Esophagus squamous epithelium (tissue), 5 donors: Measurements from ENCODE around the gene ERBB3. TPM values are rescaled to one million over a fixed set of nuclear protein-coding genes. Genes with fewer than 3 reads are reported as not detected.

Experiments used
- DNase-seq: peaks from one replicate; lab custom pipeline; 2025; lab: John Stamatoyannopoulos, UW
- H3K27ac ChIP-seq, 4 donors: fragments of 200-600 bp; sonication (generic); one replicate each; pipeline ENCODE4 v1.5.1; 2016 to 2019; ENCODE audit warnings: mild to moderate bottlenecking in 1 of 4
- H3K27me3 ChIP-seq, 4 donors: fragments of 200-600 bp; sonication (generic); 1 replicate in 3 of 4; 2 replicates in 1 of 4; pipeline versions ENCODE4 v1.5.1 to v1.6.0; 2017 to 2021; ENCODE audit warnings: antibody characterized with exemption in 1 of 4
- H3K36me3 ChIP-seq, 3 donors: fragments of 200-600 bp; sonication (generic); one replicate each; pipeline ENCODE4 v1.5.1; 2016 to 2019
- H3K4me1 ChIP-seq, 3 donors: fragments of 200-600 bp; sonication (generic); one replicate each; pipeline ENCODE4 v1.5.1; 2017 to 2019
- H3K4me3 ChIP-seq, 4 donors: fragments of 200-600 bp; sonication (generic); 1 replicate in 3 of 4; 2 replicates in 1 of 4; pipeline ENCODE4 v1.5.1; 2016 to 2019; ENCODE audit warnings: mild to moderate bottlenecking in 2 of 4, moderate library complexity in 1 of 4
- H3K9me3 ChIP-seq, 3 donors: fragments of 200-600 bp; sonication (generic); one replicate each; pipeline ENCODE4 v1.5.1; 2016 to 2019
- POLR2A ChIP-seq, 4 donors: fragments of 450-650 bp; IDR thresholded peaks; one replicate each; pipeline ENCODE4 v1.6.1; 2017; ENCODE audit warnings: antibody characterized with exemption in 4 of 4, mild to moderate bottlenecking in 4 of 4, moderate library complexity in 3 of 4
- WGBS, 2 donors: methylation state at CpG; one replicate each; pipeline ENCODE4 v1.1.5; 2018; 5-methylcytosine and 5-hydroxymethylcytosine counted together
- intact Hi-C: fragments of 100-400 bp; cut with DNase I; formaldehyde crosslinking; loops from one replicate; pipeline ENCODE4 v1.15.0; 2022
- total RNA-seq, 4 donors: library from RNA; depleted of rRNA; stranded (reverse); fragments of >200 nt; gene quantifications; one replicate each; pipeline ENCODE4 v1.1.0, GENCODE V29; 2016
- TF ChIP-seq, protein P1 (sequence below), 6 experiments: fragments of 450-650 bp in 4 of 6; fragments of 200-600 bp in 2 of 6; sonication (generic) in 2 of 6; IDR thresholded peaks; one replicate each; pipeline ENCODE4 v1.5.1; 2016 to 2019; ENCODE audit warnings: antibody characterized with exemption in 6 of 6, mild to moderate bottlenecking in 4 of 6, moderate library complexity in 4 of 6
- donor health status: DM: yes; HTN: yes; CAD: no.

ERBB3 gene
- total RNA-seq, 4 donors from 2014 or later, result 36.0 to 125 (median 82.8) TPM

- peaks cover 22 to 65% (median 26%) of the 10 kb centered on the region in 3 donors for H3K36me3 ChIP-seq
- DNase-seq, result no peak
- H3K4me3 ChIP-seq, result no peak overlapping the region
- TF ChIP-seq, protein P1, sequence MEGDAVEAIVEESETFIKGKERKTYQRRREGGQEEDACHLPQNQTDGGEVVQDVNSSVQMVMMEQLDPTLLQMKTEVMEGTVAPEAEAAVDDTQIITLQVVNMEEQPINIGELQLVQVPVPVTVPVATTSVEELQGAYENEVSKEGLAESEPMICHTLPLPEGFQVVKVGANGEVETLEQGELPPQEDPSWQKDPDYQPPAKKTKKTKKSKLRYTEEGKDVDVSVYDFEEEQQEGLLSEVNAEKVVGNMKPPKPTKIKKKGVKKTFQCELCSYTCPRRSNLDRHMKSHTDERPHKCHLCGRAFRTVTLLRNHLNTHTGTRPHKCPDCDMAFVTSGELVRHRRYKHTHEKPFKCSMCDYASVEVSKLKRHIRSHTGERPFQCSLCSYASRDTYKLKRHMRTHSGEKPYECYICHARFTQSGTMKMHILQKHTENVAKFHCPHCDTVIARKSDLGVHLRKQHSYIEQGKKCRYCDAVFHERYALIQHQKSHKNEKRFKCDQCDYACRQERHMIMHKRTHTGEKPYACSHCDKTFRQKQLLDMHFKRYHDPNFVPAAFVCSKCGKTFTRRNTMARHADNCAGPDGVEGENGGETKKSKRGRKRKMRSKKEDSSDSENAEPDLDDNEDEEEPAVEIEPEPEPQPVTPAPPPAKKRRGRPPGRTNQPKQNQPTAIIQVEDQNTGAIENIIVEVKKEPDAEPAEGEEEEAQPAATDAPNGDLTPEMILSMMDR (IDR thresholded peaks at IDR 0.05), result no peak
- no peak for TF ChIP-seq POLR2A (IDR thresholded peaks at IDR 0.05)
- H3K27ac ChIP-seq, result peak overlapping the region in 3 of 4 donors; percentile 54 to 67 (median 58)
- 69 to 73% methylated on average over 7 to 8 of the region's 8 CpGs for WGBS, 2 donors
- intact Hi-C loops, result no loop called here
- H3K9me3 ChIP-seq, result no peaks in the 10 kb centered on the region
- no peaks in the 10 kb centered on the region for H3K27me3 ChIP-seq
- H3K4me1 ChIP-seq, result peaks cover 0 to 47% (median 9%) of the 10 kb centered on the region in 3 donors
Measured at GRCh38 chr12:56143870-56144269, 63.9 kb downstream of the ERBB3 start.

- 83 to 87% methylated on average over 3 of the region's 3 CpGs for WGBS, 2 donors
- DNase-seq, result no peak
- H3K9me3 ChIP-seq, result no peaks in the 10 kb centered on the region
- H3K36me3 ChIP-seq, result peaks cover 13 to 51% (median 21%) of the 10 kb centered on the region in 3 donors
- TF ChIP-seq, protein P1 (IDR thresholded peaks at IDR 0.05), result no peak
- no peak for TF ChIP-seq POLR2A (IDR thresholded peaks at IDR 0.05)
- peak overlapping the region in 1 of 4 donors; percentile 25 for H3K27ac ChIP-seq
- peaks cover 0 to 47% (median 9%) of the 10 kb centered on the region in 3 donors for H3K4me1 ChIP-seq
- intact Hi-C loops, result no loop called here
- H3K27me3 ChIP-seq, result no peaks in the 10 kb centered on the region
- H3K4me3 ChIP-seq, result no peak overlapping the region
Measured at GRCh38 chr12:56145217-56145616, 65.3 kb downstream of the ERBB3 start.

- Histone ChIP-seq H3K27me3 (no peaks in the 10 kb centered on the region), H3K36me3 (peaks cover 4 to 35% (median 13%) of the 10 kb centered on the region in 3 donors), H3K4me3 (no peak overlapping the region), H3K27ac (peak overlapping the region in 2 of 4 donors; percentile 36 to 57), H3K4me1 (peaks cover 3 to 60% (median 18%) of the 10 kb centered on the region in 3 donors), H3K9me3 (no peaks in the 10 kb centered on the region)
- no peak for TF ChIP-seq POLR2A (IDR thresholded peaks at IDR 0.05)
- TF ChIP-seq, protein P1 (IDR thresholded peaks at IDR 0.05), result no peak
- WGBS, 2 donors, result 57% methylated on average over 13 of the region's 13 CpGs
- no peak for DNase-seq
- intact Hi-C loops, result no loop called here
Measured at GRCh38 chr12:56146492-56147460, 66.8 kb downstream of the ERBB3 start.

- no peak for DNase-seq
- intact Hi-C loops, result no loop called here
Measured at GRCh38 chr12:56150563-56150962, 70.6 kb downstream of the ERBB3 start.

More at GRCh38 chr12:56150563-56150962, 70.6 kb downstream of the ERBB3 start:
- no peak overlapping the region for H3K4me3 ChIP-seq
- no peak overlapping the region for H3K27ac ChIP-seq
- no peaks in the 10 kb centered on the region for H3K27me3 ChIP-seq
- H3K4me1 ChIP-seq, result peaks cover 12 to 46% (median 29%) of the 10 kb centered on the region in 3 donors
- 54 to 61% methylated on average over 3 of the region's 3 CpGs for WGBS, 2 donors
- H3K9me3 ChIP-seq, result no peaks in the 10 kb centered on the region
- TF ChIP-seq, protein P1 (IDR thresholded peaks at IDR 0.05), result no peak
- TF ChIP-seq POLR2A (IDR thresholded peaks at IDR 0.05), result no peak
- peaks cover 0 to 6% (median 0%) of the 10 kb centered on the region in 3 donors for H3K36me3 ChIP-seq
